ENCODE data around the gene PRPS1.
"Not testable (repeated sequence)": the region's sequence is repeated elsewhere in the genome, so short reads cannot be mapped to it uniquely, and the experiment has no call there.

Gene PRPS1

GRCh38 chrX:107601759-107602158 is 26.6 kb upstream of the PRPS1 start:
- Histone ChIP-seq H3K4me3 (ENCODE audit: low read depth in 1 of 5, low read length in 5 of 5) (no peak overlapping the region), H3K9me3 (ENCODE audit: control insufficient read depth in 5 of 5, low read length in 5 of 5) (no peaks in the 10 kb centered on the region), H3K9ac (ENCODE audit: low read length in 5 of 5) (no peak overlapping the region), H3K27me3 (ENCODE audit: control insufficient read depth in 5 of 5, insufficient read depth in 4 of 5, low read length in 5 of 5) (peaks cover 0 to 38% (median 26%) of the 10 kb centered on the region in 5 donors), H3K27ac (ENCODE audit: low read depth, low read length) (no peak overlapping the region), H3K4me1 (ENCODE audit: control insufficient read depth in 5 of 5, insufficient read depth in 5 of 5, low read length in 5 of 5) (no peaks in the 10 kb centered on the region), H3K36me3 (ENCODE audit: control insufficient read depth in 5 of 5, insufficient read depth in 5 of 5, low read length in 5 of 5) (no peaks in the 10 kb centered on the region)

GRCh38 chrX:107602694-107603239 is 25.5 kb upstream of the PRPS1 start:
- H3K27ac ChIP-seq (ENCODE audit: low read depth, low read length) = no peak overlapping the region
- H3K27me3 ChIP-seq (ENCODE audit: control insufficient read depth in 5 of 5, insufficient read depth in 4 of 5, low read length in 5 of 5) = peaks cover 0 to 34% (median 24%) of the 10 kb centered on the region in 5 donors
- no peaks in the 10 kb centered on the region for H3K4me1 ChIP-seq (ENCODE audit: control insufficient read depth in 5 of 5, insufficient read depth in 5 of 5, low read length in 5 of 5)
- no peak overlapping the region for H3K4me3 ChIP-seq (ENCODE audit: low read depth in 1 of 5, low read length in 5 of 5)
- no peaks in the 10 kb centered on the region for H3K36me3 ChIP-seq (ENCODE audit: control insufficient read depth in 5 of 5, insufficient read depth in 5 of 5, low read length in 5 of 5)
- H3K9me3 ChIP-seq (ENCODE audit: control insufficient read depth in 5 of 5, low read length in 5 of 5) = no peaks in the 10 kb centered on the region
- no peak overlapping the region for H3K9ac ChIP-seq (ENCODE audit: low read length in 5 of 5)

- Histone ChIP-seq H3K9ac (ENCODE audit: low read length in 5 of 5) (no peak overlapping the region), H3K4me1 (ENCODE audit: control insufficient read depth in 5 of 5, insufficient read depth in 5 of 5, low read length in 5 of 5) (no peaks in the 10 kb centered on the region), H3K36me3 (ENCODE audit: control insufficient read depth in 5 of 5, insufficient read depth in 5 of 5, low read length in 5 of 5) (no peaks in the 10 kb centered on the region), H3K27ac (ENCODE audit: low read depth, low read length) (no peak overlapping the region), H3K4me3 (ENCODE audit: low read depth in 1 of 5, low read length in 5 of 5) (no peak overlapping the region), H3K9me3 (ENCODE audit: control insufficient read depth in 5 of 5, low read length in 5 of 5) (no peaks in the 10 kb centered on the region), H3K27me3 (ENCODE audit: control insufficient read depth in 5 of 5, insufficient read depth in 4 of 5, low read length in 5 of 5) (peaks cover 0 to 30% (median 24%) of the 10 kb centered on the region in 5 donors)
These were observed 24.7 kb upstream of the PRPS1 start for GRCh38 chrX:107603429-107604159.

GRCh38 chrX:107609061-107609460 is 19.2 kb upstream of the PRPS1 start:
- H3K36me3 ChIP-seq (ENCODE audit: control insufficient read depth in 5 of 5, insufficient read depth in 5 of 5, low read length in 5 of 5); H3K4me1 ChIP-seq (ENCODE audit: control insufficient read depth in 5 of 5, insufficient read depth in 5 of 5, low read length in 5 of 5); H3K27ac ChIP-seq (ENCODE audit: low read depth, low read length); H3K4me3 ChIP-seq (ENCODE audit: low read depth in 1 of 5, low read length in 5 of 5); H3K9me3 ChIP-seq (ENCODE audit: control insufficient read depth in 5 of 5, low read length in 5 of 5); H3K9ac ChIP-seq (ENCODE audit: low read length in 5 of 5): not testable (repeated sequence)
- H3K27me3 ChIP-seq (ENCODE audit: control insufficient read depth in 5 of 5, insufficient read depth in 4 of 5, low read length in 5 of 5) = peaks cover 0 to 22% (median 7%) of the 10 kb centered on the region in 5 donors

GRCh38 chrX:107610667-107611066 is 17.6 kb upstream of the PRPS1 start:
- Histone ChIP-seq H3K36me3 (ENCODE audit: control insufficient read depth in 5 of 5, insufficient read depth in 5 of 5, low read length in 5 of 5) (no peaks in the 10 kb centered on the region), H3K27ac (ENCODE audit: low read depth, low read length) (no peak overlapping the region), H3K4me3 (ENCODE audit: low read depth in 1 of 5, low read length in 5 of 5) (no peak overlapping the region), H3K27me3 (ENCODE audit: control insufficient read depth in 5 of 5, insufficient read depth in 4 of 5, low read length in 5 of 5) (peaks cover 0 to 20% (median 5%) of the 10 kb centered on the region in 5 donors), H3K9me3 (ENCODE audit: control insufficient read depth in 5 of 5, low read length in 5 of 5) (peaks cover 0 to 3% (median 0%) of the 10 kb centered on the region in 5 donors), H3K4me1 (ENCODE audit: control insufficient read depth in 5 of 5, insufficient read depth in 5 of 5, low read length in 5 of 5) (peaks cover 0 to 5% (median 0%) of the 10 kb centered on the region in 5 donors), H3K9ac (ENCODE audit: low read length in 5 of 5) (no peak overlapping the region)

GRCh38 chrX:107619885-107620322 is 8.4 kb upstream of the PRPS1 start:
- Histone ChIP-seq H3K9me3 (ENCODE audit: control insufficient read depth in 5 of 5, low read length in 5 of 5) (peaks cover 0 to 4% (median 0%) of the 10 kb centered on the region in 5 donors), H3K4me1 (ENCODE audit: control insufficient read depth in 5 of 5, insufficient read depth in 5 of 5, low read length in 5 of 5) (no peaks in the 10 kb centered on the region), H3K36me3 (ENCODE audit: control insufficient read depth in 5 of 5, insufficient read depth in 5 of 5, low read length in 5 of 5) (no peaks in the 10 kb centered on the region)

GRCh38 chrX:107624893-107625292 is 3.4 kb upstream of the PRPS1 start:
- Histone ChIP-seq H3K27me3 (ENCODE audit: control insufficient read depth in 5 of 5, insufficient read depth in 4 of 5, low read length in 5 of 5) (peaks cover 0 to 7% (median 0%) of the 10 kb centered on the region in 5 donors), H3K36me3 (ENCODE audit: control insufficient read depth in 5 of 5, insufficient read depth in 5 of 5, low read length in 5 of 5) (no peaks in the 10 kb centered on the region), H3K9ac (ENCODE audit: low read length in 5 of 5) (no peak overlapping the region), H3K4me1 (ENCODE audit: control insufficient read depth in 5 of 5, insufficient read depth in 5 of 5, low read length in 5 of 5) (peaks cover 0 to 14% (median 9%) of the 10 kb centered on the region in 5 donors), H3K4me3 (ENCODE audit: low read depth in 1 of 5, low read length in 5 of 5) (no peak overlapping the region), H3K9me3 (ENCODE audit: control insufficient read depth in 5 of 5, low read length in 5 of 5) (peaks cover 0 to 4% (median 0%) of the 10 kb centered on the region in 5 donors), H3K27ac (ENCODE audit: low read depth, low read length) (no peak overlapping the region)

More at GRCh38 chrX:107619885-107620322, 8.4 kb upstream of the PRPS1 start:
- no peak overlapping the region for H3K27ac ChIP-seq (ENCODE audit: low read depth, low read length)
- no peak overlapping the region for H3K9ac ChIP-seq (ENCODE audit: low read length in 5 of 5)
- H3K4me3 ChIP-seq (ENCODE audit: low read depth in 1 of 5, low read length in 5 of 5) = no peak overlapping the region
- peaks cover 0 to 5% (median 0%) of the 10 kb centered on the region in 5 donors for H3K27me3 ChIP-seq (ENCODE audit: control insufficient read depth in 5 of 5, insufficient read depth in 4 of 5, low read length in 5 of 5)

- Histone ChIP-seq H3K9me3 (ENCODE audit: control insufficient read depth in 5 of 5, low read length in 5 of 5) (peaks cover 0 to 4% (median 0%) of the 10 kb centered on the region in 5 donors), H3K9ac (ENCODE audit: low read length in 5 of 5) (no peak overlapping the region), H3K27ac (ENCODE audit: low read depth, low read length) (no peak overlapping the region), H3K27me3 (ENCODE audit: control insufficient read depth in 5 of 5, insufficient read depth in 4 of 5, low read length in 5 of 5) (peaks cover 0 to 4% (median 0%) of the 10 kb centered on the region in 5 donors), H3K4me1 (ENCODE audit: control insufficient read depth in 5 of 5, insufficient read depth in 5 of 5, low read length in 5 of 5) (peaks cover 0 to 14% (median 10%) of the 10 kb centered on the region in 5 donors), H3K4me3 (ENCODE audit: low read depth in 1 of 5, low read length in 5 of 5) (no peak overlapping the region), H3K36me3 (ENCODE audit: control insufficient read depth in 5 of 5, insufficient read depth in 5 of 5, low read length in 5 of 5) (no peaks in the 10 kb centered on the region)
These were observed 2.6 kb upstream of the PRPS1 start for GRCh38 chrX:107625739-107626138.

- Histone ChIP-seq H3K4me3 (ENCODE audit: low read depth in 1 of 5, low read length in 5 of 5) (no peak overlapping the region), H3K9ac (ENCODE audit: low read length in 5 of 5) (no peak overlapping the region), H3K27me3 (ENCODE audit: control insufficient read depth in 5 of 5, insufficient read depth in 4 of 5, low read length in 5 of 5) (peaks cover 0 to 4% (median 0%) of the 10 kb centered on the region in 5 donors), H3K4me1 (ENCODE audit: control insufficient read depth in 5 of 5, insufficient read depth in 5 of 5, low read length in 5 of 5) (peaks cover 0 to 14% (median 10%) of the 10 kb centered on the region in 5 donors), H3K27ac (ENCODE audit: low read depth, low read length) (no peak overlapping the region), H3K36me3 (ENCODE audit: control insufficient read depth in 5 of 5, insufficient read depth in 5 of 5, low read length in 5 of 5) (no peaks in the 10 kb centered on the region), H3K9me3 (ENCODE audit: control insufficient read depth in 5 of 5, low read length in 5 of 5) (peaks cover 0 to 4% (median 0%) of the 10 kb centered on the region in 5 donors)
These were observed 1.8 kb upstream of the PRPS1 start for GRCh38 chrX:107626481-107626880.

- Histone ChIP-seq H3K4me1 (ENCODE audit: control insufficient read depth in 5 of 5, insufficient read depth in 5 of 5, low read length in 5 of 5) (peaks cover 0 to 14% (median 10%) of the 10 kb centered on the region in 5 donors), H3K9ac (ENCODE audit: low read length in 5 of 5) (no peak overlapping the region), H3K27ac (ENCODE audit: low read depth, low read length) (no peak overlapping the region), H3K4me3 (ENCODE audit: low read depth in 1 of 5, low read length in 5 of 5) (no peak overlapping the region), H3K36me3 (ENCODE audit: control insufficient read depth in 5 of 5, insufficient read depth in 5 of 5, low read length in 5 of 5) (no peaks in the 10 kb centered on the region), H3K9me3 (ENCODE audit: control insufficient read depth in 5 of 5, low read length in 5 of 5) (peaks cover 0 to 4% (median 0%) of the 10 kb centered on the region in 5 donors), H3K27me3 (ENCODE audit: control insufficient read depth in 5 of 5, insufficient read depth in 4 of 5, low read length in 5 of 5) (peaks cover 0 to 4% (median 0%) of the 10 kb centered on the region in 5 donors)
These were observed 1.4 kb upstream of the PRPS1 start for GRCh38 chrX:107626916-107627315.
